ENCODE data around the gene ESR2. TPM values are rescaled to one million over a fixed set of nuclear protein-coding genes. Genes with fewer than 3 reads are reported as not detected.
"Not testable (repeated sequence)": the region's sequence is repeated elsewhere in the genome, so short reads cannot be mapped to it uniquely, and the experiment has no call there.

Gene ESR2
- total RNA-seq, 1 donor from 2014 or later, result 0.30 TPM

- no peak overlapping the region for H3K27ac ChIP-seq
- no peaks in the 10 kb centered on the region for H3K27me3 ChIP-seq (ENCODE audit: low read depth)
- TF ChIP-seq, protein P1, sequence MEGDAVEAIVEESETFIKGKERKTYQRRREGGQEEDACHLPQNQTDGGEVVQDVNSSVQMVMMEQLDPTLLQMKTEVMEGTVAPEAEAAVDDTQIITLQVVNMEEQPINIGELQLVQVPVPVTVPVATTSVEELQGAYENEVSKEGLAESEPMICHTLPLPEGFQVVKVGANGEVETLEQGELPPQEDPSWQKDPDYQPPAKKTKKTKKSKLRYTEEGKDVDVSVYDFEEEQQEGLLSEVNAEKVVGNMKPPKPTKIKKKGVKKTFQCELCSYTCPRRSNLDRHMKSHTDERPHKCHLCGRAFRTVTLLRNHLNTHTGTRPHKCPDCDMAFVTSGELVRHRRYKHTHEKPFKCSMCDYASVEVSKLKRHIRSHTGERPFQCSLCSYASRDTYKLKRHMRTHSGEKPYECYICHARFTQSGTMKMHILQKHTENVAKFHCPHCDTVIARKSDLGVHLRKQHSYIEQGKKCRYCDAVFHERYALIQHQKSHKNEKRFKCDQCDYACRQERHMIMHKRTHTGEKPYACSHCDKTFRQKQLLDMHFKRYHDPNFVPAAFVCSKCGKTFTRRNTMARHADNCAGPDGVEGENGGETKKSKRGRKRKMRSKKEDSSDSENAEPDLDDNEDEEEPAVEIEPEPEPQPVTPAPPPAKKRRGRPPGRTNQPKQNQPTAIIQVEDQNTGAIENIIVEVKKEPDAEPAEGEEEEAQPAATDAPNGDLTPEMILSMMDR (IDR thresholded peaks at IDR 0.05), result no peak
- no peaks in the 10 kb centered on the region for H3K4me1 ChIP-seq
- H3K9me3 ChIP-seq, result no peaks in the 10 kb centered on the region
- ATAC-seq (no peak), DNase-seq (no peak)
- no peak overlapping the region for H3K4me3 ChIP-seq
- peaks cover 85% of the 10 kb centered on the region for H3K36me3 ChIP-seq
- intact Hi-C loops (cut with DNase I), result no loop called here
Measured at GRCh38 chr14:64119980-64120379, 174.2 kb downstream of the ESR2 start.

GRCh38 chr14:64119500-64119899 is 174.7 kb downstream of the ESR2 start:
- no peak overlapping the region for H3K4me3 ChIP-seq
- no peaks in the 10 kb centered on the region for H3K27me3 ChIP-seq (ENCODE audit: low read depth)

DNA sequence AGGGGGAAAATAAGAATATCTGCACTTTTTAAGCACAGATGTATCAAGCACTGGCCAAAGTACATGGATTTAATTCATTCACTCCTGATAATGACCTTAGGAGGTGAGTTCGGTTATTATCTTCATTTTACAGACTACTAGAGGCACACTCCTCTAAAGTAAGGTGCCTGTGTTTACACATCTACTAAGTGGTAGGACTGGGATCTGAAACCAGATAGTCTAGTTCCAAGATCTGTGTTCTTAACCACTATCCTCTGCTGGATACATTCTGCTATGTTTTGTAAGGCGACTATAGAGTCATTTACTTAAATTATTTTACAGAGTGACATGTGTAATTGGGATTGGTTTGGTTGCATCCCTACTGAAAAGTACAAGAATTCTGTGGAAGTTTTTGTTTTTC is 175.3 kb downstream of the ESR2 start:
- H3K27ac ChIP-seq, result no peak overlapping the region
- no peaks in the 10 kb centered on the region for H3K27me3 ChIP-seq (ENCODE audit: low read depth)
- no peak overlapping the region for H3K4me3 ChIP-seq
- H3K4me1 ChIP-seq, result no peaks in the 10 kb centered on the region
- no peaks in the 10 kb centered on the region for H3K9me3 ChIP-seq
- DNase-seq (no peak), ATAC-seq (peak; percentile 41 to 84)
- peaks cover 85% of the 10 kb centered on the region for H3K36me3 ChIP-seq
- intact Hi-C loops (cut with DNase I), result no loop called here
- TF ChIP-seq, protein P1 (IDR thresholded peaks at IDR 0.05), result no peak

More at GRCh38 chr14:64119500-64119899, 174.7 kb downstream of the ESR2 start:
- H3K9me3 ChIP-seq, result no peaks in the 10 kb centered on the region
- intact Hi-C loops (cut with DNase I), result no loop called here
- TF ChIP-seq, protein P1 (IDR thresholded peaks at IDR 0.05), result no peak
- peaks cover 85% of the 10 kb centered on the region for H3K36me3 ChIP-seq
- H3K27ac ChIP-seq, result no peak overlapping the region
- no peaks in the 10 kb centered on the region for H3K4me1 ChIP-seq
- DNase-seq, result no peak
- no peak for ATAC-seq

GRCh38 chr14:64118403-64118742 is 175.8 kb downstream of the ESR2 start:
- ATAC-seq; H3K27me3 ChIP-seq (ENCODE audit: low read depth); intact Hi-C loops (cut with DNase I); H3K4me3 ChIP-seq; H3K4me1 ChIP-seq; DNase-seq; H3K27ac ChIP-seq; H3K9me3 ChIP-seq: not testable (repeated sequence)
- peaks cover 88% of the 10 kb centered on the region for H3K36me3 ChIP-seq

DNA sequence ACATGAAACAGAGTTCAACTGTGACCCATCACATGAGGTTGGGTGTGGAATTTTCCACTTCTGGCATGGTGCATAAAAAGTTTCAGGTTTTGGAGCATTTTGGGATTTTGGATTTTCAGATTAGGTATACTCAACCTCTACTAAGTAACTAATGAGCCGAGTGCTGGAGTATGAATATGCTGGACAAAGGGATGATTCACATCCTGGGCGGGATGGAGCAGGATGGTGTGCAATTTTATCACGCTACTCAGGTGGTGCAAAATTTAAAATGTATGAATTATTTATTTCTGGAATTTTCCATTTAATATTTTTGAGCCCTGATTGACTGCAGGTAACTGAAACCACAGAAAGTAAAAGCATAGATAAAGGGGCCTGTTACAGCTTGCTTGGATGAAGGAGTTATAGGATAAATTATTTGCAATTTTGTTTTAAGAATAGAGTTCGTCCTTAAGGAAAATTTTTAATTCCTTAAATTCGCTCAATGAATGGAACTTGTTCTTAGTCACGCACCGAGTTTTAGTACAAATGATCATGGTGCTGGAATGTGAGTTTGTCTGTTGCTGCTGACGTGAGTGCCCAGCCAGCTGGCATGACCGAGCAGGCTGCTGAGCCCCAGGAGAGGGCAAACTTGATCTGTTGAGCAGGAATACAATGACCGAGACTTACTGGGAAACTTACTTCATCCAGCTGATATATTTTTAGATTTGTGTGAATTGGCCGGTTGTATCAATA is 176.3 kb downstream of the ESR2 start:
- Histone ChIP-seq H3K36me3 (peaks cover 88% of the 10 kb centered on the region), H3K4me1 (no peaks in the 10 kb centered on the region), H3K9me3 (no peaks in the 10 kb centered on the region), H3K27ac (no peak overlapping the region), H3K4me3 (no peak overlapping the region), H3K27me3 (ENCODE audit: low read depth) (no peaks in the 10 kb centered on the region)
- intact Hi-C loops (cut with DNase I), result no loop called here
- TF ChIP-seq, protein P1 (IDR thresholded peaks at IDR 0.05), result no peak
- peak; percentile 57 to 90 for ATAC-seq
- no peak for DNase-seq

DNA sequence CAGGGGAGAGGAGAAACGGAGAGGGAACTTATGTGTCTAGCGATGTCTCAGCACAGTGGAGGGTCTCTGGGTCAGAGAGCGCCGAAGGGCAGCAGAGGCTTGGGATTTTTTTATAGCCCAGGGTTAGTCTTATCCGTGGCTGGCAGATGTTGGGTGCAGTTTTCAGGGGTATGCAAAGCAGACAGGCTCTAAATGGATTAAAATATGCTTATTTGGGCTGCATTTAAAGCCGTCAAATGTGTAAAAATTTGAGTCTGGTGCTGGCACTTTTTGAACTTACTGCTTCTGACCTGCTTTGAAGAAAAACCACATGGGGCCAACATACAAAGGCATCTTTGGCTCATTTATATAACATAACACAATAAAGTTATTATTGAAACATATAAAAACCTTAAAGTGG is 178.8 kb downstream of the ESR2 start:
- H3K9me3 ChIP-seq, result no peaks in the 10 kb centered on the region
- TF ChIP-seq, protein P1 (IDR thresholded peaks at IDR 0.05), result no peak
- ATAC-seq (no peak), DNase-seq (no peak)
- H3K27ac ChIP-seq, result no peak overlapping the region
- H3K27me3 ChIP-seq (ENCODE audit: low read depth), result no peaks in the 10 kb centered on the region
- H3K4me3 ChIP-seq, result no peak overlapping the region
- intact Hi-C loops (cut with DNase I), result no loop called here
- H3K36me3 ChIP-seq, result peaks cover 68% of the 10 kb centered on the region
- no peaks in the 10 kb centered on the region for H3K4me1 ChIP-seq
